ENCODE measurements around the gene FTCDNL1.

The FTCDNL1 gene

GRCh38 chr2:199850718-199851500 is at the start of gene FTCDNL1:
FTCDNL1 (minus strand) TSS chr2:199851192; CDS start chr2:199848962, 2,230 bp downstream.
- DNase-seq, result peak; percentile 24 to 70

GRCh38 chr2:199896617-199897016 is 45.6 kb upstream of the FTCDNL1 start:
- no peak for DNase-seq

GRCh38 chr2:199895406-199895805 is 44.4 kb upstream of the FTCDNL1 start:
- DNase-seq, result no peak

- no peak for DNase-seq
Measured at GRCh38 chr2:199883474-199884212, 32.7 kb upstream of the FTCDNL1 start.

- DNase-seq, result no peak
Measured at GRCh38 chr2:199882667-199883066, 31.7 kb upstream of the FTCDNL1 start.

GRCh38 chr2:199875400-199875799 is 24.4 kb upstream of the FTCDNL1 start:
- DNase-seq, result no peak

- no peak for DNase-seq
Measured at GRCh38 chr2:199874209-199874608, 23.2 kb upstream of the FTCDNL1 start.

- DNase-seq, result no peak
Measured at GRCh38 chr2:199870581-199870980, 19.6 kb upstream of the FTCDNL1 start.

- no peak for DNase-seq
Measured at GRCh38 chr2:199869653-199870052, 18.7 kb upstream of the FTCDNL1 start.

GRCh38 chr2:199869227-199869541 is 18.2 kb upstream of the FTCDNL1 start:
- DNase-seq, result no peak

GRCh38 chr2:199868431-199869226 is 17.6 kb upstream of the FTCDNL1 start:
- DNase-seq, result no peak

- DNase-seq, result no peak
Measured at GRCh38 chr2:199865905-199866304, 14.9 kb upstream of the FTCDNL1 start.

GRCh38 chr2:199862788-199863187 is 11.8 kb upstream of the FTCDNL1 start:
- no peak for DNase-seq

- no peak for DNase-seq
Measured at GRCh38 chr2:199861132-199861774, 10.3 kb upstream of the FTCDNL1 start.

GRCh38 chr2:199855812-199856211 is 4.8 kb upstream of the FTCDNL1 start:
- DNase-seq, result no peak

- DNase-seq, result no peak
Measured at GRCh38 chr2:199851883-199852282, 891 bp upstream of the FTCDNL1 start.

- DNase-seq, result no peak
Measured at GRCh38 chr2:199851501-199851810, 464 bp upstream of the FTCDNL1 start.

- DNase-seq, result no peak
Measured at GRCh38 chr2:199850218-199850717, 724 bp downstream of the FTCDNL1 start.

- no peak for DNase-seq
Measured at GRCh38 chr2:199848389-199849130, 2.4 kb downstream of the FTCDNL1 start.

GRCh38 chr2:199847181-199847864 is 3.7 kb downstream of the FTCDNL1 start:
- no peak for DNase-seq

GRCh38 chr2:199842631-199843395 is 8.2 kb downstream of the FTCDNL1 start:
- DNase-seq, result no peak
